ENCODE data around the gene THBS1.
A peak's percentile ranks its signal among the peaks of the same experiment; 100 is the strongest.

Gene THBS1

GRCh38 chr15:39609166-39609916 lies 28.5 kb downstream of the THBS1 start:
- no peak for DNase-seq

GRCh38 chr15:39610665-39611064 lies 29.8 kb downstream of the THBS1 start:
- no peak for DNase-seq

GRCh38 chr15:39613271-39613670 lies 32.4 kb downstream of the THBS1 start:
- no peak for DNase-seq

- no peak for DNase-seq
Measured at GRCh38 chr15:39613861-39614260, 33.0 kb downstream of the THBS1 start.

- DNase-seq, result no peak
Measured at GRCh38 chr15:39616731-39617455, 36.0 kb downstream of the THBS1 start.

- DNase-seq, result no peak
Measured at GRCh38 chr15:39618063-39618823, 37.4 kb downstream of the THBS1 start.

- DNase-seq, result no peak
Measured at GRCh38 chr15:39621210-39621609, 40.3 kb downstream of the THBS1 start.

GRCh38 chr15:39621976-39622375 lies 41.1 kb downstream of the THBS1 start:
- no peak for DNase-seq

GRCh38 chr15:39622660-39623516 lies 42.0 kb downstream of the THBS1 start:
- no peak for DNase-seq

GRCh38 chr15:39623529-39623931 lies 42.7 kb downstream of the THBS1 start:
- DNase-seq, result peak; percentile 41

GRCh38 chr15:39624806-39625205 lies 43.9 kb downstream of the THBS1 start:
- DNase-seq, result peak; percentile 61

GRCh38 chr15:39625451-39625850 lies 44.6 kb downstream of the THBS1 start:
- no peak for DNase-seq

GRCh38 chr15:39625856-39626255 lies 45.0 kb downstream of the THBS1 start:
- no peak for DNase-seq

- no peak for DNase-seq
Measured at GRCh38 chr15:39627451-39628143, 46.7 kb downstream of the THBS1 start.

- no peak for DNase-seq
Measured at GRCh38 chr15:39628144-39628508, 47.2 kb downstream of the THBS1 start.

- DNase-seq, result no peak
Measured at GRCh38 chr15:39628546-39629257, 47.8 kb downstream of the THBS1 start.

- DNase-seq, result peak; percentile 71
Measured at GRCh38 chr15:39629371-39629770, 48.5 kb downstream of the THBS1 start.

GRCh38 chr15:39629906-39630305 lies 49.0 kb downstream of the THBS1 start:
- DNase-seq, result no peak

- peak; percentile 35 for DNase-seq
Measured at GRCh38 chr15:39631357-39631756, 50.5 kb downstream of the THBS1 start.

GRCh38 chr15:39638041-39638440 lies 57.2 kb downstream of the THBS1 start:
- DNase-seq, result no peak

GRCh38 chr15:39639037-39639436 lies 58.2 kb downstream of the THBS1 start:
- DNase-seq, result no peak
